Naive B cell (primary cell): ENCODE results near the gene NENF. TPM values are rescaled to one million over a fixed set of nuclear protein-coding genes. Genes with fewer than 3 reads are reported as not detected.
"Not testable (repeated sequence)": the region's sequence is repeated elsewhere in the genome, so short reads cannot be mapped to it uniquely, and the experiment has no call there.

Experiments
- ATAC-seq, 2 donors: fragments of 150-1000 bp; cut with Tn5 transposase; 2 replicates each; pipeline ENCODE4 v1.10.0; 2021; ENCODE audit warnings: low read depth in 2 of 2, mild to moderate bottlenecking in 2 of 2, moderate library complexity in 2 of 2
- DNase-seq: peaks from one replicate; pipeline ENCODE4 v3.0.0; 2022
- H3K27ac Mint-ChIP-seq, 6 donors: one replicate each; pipeline ENCODE4 v1.8.0; 2020 to 2022; ENCODE audit warnings: mild to moderate bottlenecking in 6 of 6, mixed read lengths in 6 of 6, moderate library complexity in 5 of 6, inconsistent platforms in 2 of 6
- H3K27me3 Mint-ChIP-seq, 3 donors: one replicate each; pipeline ENCODE4 v1.8.0; 2021 to 2022; ENCODE audit warnings: mixed read lengths in 3 of 3, mild to moderate bottlenecking in 1 of 3
- H3K36me3 Mint-ChIP-seq, 2 donors: one replicate each; pipeline ENCODE4 v1.8.0; 2020 to 2022; ENCODE audit warnings: mixed read lengths in 2 of 2, inconsistent platforms in 1 of 2, mild to moderate bottlenecking in 1 of 2
- H3K4me1 Mint-ChIP-seq, 3 donors: one replicate each; pipeline ENCODE4 v1.8.0; 2020 to 2022; ENCODE audit warnings: mixed read lengths in 3 of 3, inconsistent platforms in 1 of 3, mild to moderate bottlenecking in 1 of 3, moderate library complexity in 1 of 3
- H3K4me3 Mint-ChIP-seq, 8 donors: one replicate each; pipeline ENCODE4 v1.8.0; 2020 to 2022; ENCODE audit warnings: mild to moderate bottlenecking in 8 of 8, mixed read lengths in 8 of 8, moderate library complexity in 8 of 8, inconsistent platforms in 2 of 8
- H3K9me3 Mint-ChIP-seq, 7 donors: one replicate each; pipeline ENCODE4 v1.8.0; 2020 to 2022; ENCODE audit warnings: mixed read lengths in 7 of 7, mild to moderate bottlenecking in 5 of 7, inconsistent platforms in 2 of 7, moderate library complexity in 1 of 7
- polyA plus RNA-seq, 6 donors: library from polyadenylated mRNA; unstranded; fragments of 300-500 nt; fragmentation: Illumina TruSeq; gene quantifications; one replicate each; pipeline ENCODE4 v1.2.3, GENCODE V29; 2021; ENCODE audit warnings: low read depth in 6 of 6

NENF gene
- polyA plus RNA-seq: 10 to 100 TPM; 31.7 to 93.4 (median 64.3) TPM

DNA sequence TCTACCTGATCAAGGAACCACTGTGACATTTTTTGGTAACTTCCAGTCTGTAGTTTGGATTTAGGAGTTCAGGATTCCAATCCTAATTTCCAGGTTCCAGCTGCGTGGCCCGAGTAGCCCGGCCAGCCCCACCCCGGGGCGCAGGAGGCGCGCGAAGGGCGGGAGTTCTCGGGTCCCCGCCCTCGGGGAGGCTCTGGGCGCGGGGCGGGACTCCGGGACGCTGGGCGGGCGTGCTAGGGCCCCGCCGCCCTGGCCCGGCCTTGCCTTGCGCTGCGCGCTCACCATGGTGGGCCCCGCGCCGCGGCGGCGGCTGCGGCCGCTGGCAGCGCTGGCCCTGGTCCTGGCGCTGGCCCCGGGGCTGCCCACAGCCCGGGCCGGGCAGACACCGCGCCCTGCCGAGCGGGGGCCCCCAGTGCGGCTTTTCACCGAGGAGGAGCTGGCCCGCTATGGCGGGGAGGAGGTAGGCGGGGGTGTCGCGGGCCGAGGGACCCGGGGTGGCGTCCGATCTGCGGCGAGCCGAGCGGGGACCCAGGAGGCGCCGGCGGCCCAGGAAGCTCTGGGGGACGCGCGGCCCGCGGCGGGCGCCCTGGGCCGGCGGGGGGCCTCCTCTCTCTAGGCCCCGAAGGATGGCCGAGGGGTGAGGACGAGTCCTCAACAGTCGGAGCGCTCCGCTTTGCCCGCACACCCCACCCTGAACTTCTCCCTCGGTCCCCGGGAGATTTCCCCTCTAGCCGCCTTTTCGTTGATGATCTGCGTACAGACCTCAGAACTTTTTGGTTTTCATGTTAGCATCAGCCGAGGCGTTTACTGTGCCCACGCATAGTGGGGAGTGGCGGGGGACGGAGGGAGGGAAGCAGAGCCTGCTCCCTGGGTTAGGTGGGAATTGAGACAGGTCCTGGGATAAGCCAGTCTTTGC is at the start of gene NENF:
Gene NENF (plus strand): TSS at position 260 of the 916 bp plus-strand sequence. CDS start 24 bp downstream, at position 284.
- DNase-seq (peak; percentile 73), ATAC-seq (peak; percentile 99)
- Mint-ChIP-seq H3K9me3 (no peaks in the 10 kb centered on the region), H3K36me3 (no peaks in the 10 kb centered on the region), H3K4me3 (peak within 1 kb of the TSS; percentile 78 to 89 (median 82)), H3K4me1 (peaks cover 17 to 28% (median 24%) of the 10 kb centered on the region in 3 donors), H3K27ac (peak within 1 kb of the TSS in 5 of 6 donors; percentile 39 to 78 (median 69)), H3K27me3 (no peaks in the 10 kb centered on the region)

DNA sequence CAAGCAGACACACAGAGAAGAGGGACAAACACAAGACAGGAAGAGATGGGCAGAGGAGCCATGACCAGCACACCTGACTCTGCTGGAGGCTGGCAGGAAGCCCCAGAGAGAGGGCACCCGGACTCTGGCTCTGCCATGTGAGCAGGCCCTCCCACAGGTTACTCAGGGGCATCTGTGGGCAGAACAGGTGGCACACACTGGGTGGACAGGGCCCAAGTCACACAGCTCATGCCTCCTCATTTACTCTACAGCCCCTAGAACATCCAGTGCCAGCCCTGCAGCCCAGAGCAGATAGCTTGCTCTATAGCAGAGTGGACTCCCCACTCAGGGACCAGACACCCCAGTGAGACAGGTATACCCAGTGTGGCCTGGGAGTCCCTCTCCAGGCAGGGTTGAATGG is 46.7 kb upstream of the NENF start:
- no peaks in the 10 kb centered on the region for H3K27me3 Mint-ChIP-seq
- no peak for ATAC-seq
- H3K27ac Mint-ChIP-seq: peak overlapping the region in 4 of 6 donors; percentile 27 to 83 (median 57)

DNA sequence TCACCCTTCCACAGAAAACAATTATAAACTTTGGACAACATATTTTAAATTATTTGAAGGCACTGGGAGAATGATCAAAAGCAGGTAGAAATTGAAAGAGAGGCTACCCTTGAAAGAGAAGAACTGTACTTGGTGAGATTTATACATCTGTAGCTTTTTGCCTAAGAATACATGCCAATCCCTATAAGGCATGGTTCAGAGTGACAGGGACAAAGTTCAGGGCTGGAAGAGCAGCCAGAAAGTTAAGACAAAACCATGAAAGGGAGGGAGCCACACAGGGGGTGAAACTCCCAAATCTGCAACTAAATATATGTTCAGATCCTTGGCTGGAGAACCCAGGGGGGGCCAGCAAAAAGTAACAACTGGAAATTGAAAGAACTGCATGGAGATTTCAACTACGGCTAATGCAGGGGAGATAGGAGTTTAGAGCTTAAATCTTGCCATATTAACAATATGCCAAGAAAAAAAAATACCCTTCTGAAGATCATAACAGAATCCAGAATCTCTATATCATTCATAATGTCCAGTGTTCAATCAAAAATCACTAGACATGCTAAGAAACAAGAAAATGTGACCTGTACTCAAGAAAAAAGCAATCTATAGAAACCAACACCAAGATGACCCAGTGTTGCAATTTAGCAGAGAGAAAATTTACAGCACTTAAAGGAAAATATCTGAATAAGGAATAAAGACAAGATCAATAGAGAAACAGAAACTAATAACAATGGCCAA is 43.6 kb upstream of the NENF start:
- Mint-ChIP-seq H3K36me3 (peaks cover 31 to 67% of the 10 kb centered on the region in 2 donors), H3K27ac (no peak overlapping the region), H3K4me1 (peaks cover 15 to 28% (median 23%) of the 10 kb centered on the region in 3 donors), H3K9me3 (peaks cover 0 to 29% (median 13%) of the 10 kb centered on the region in 7 donors), H3K4me3 (no peak overlapping the region), H3K27me3 (no peaks in the 10 kb centered on the region)
- ATAC-seq (no peak), DNase-seq (no peak)

More for the DNA sequence above, 46.7 kb upstream of the NENF start:
- peaks cover 21 to 57% of the 10 kb centered on the region in 2 donors for H3K36me3 Mint-ChIP-seq
- no peak overlapping the region for H3K4me3 Mint-ChIP-seq
- peaks cover 0 to 15% (median 10%) of the 10 kb centered on the region in 7 donors for H3K9me3 Mint-ChIP-seq
- H3K4me1 Mint-ChIP-seq: peaks cover 8 to 21% (median 8%) of the 10 kb centered on the region in 3 donors
- DNase-seq: no peak

DNA sequence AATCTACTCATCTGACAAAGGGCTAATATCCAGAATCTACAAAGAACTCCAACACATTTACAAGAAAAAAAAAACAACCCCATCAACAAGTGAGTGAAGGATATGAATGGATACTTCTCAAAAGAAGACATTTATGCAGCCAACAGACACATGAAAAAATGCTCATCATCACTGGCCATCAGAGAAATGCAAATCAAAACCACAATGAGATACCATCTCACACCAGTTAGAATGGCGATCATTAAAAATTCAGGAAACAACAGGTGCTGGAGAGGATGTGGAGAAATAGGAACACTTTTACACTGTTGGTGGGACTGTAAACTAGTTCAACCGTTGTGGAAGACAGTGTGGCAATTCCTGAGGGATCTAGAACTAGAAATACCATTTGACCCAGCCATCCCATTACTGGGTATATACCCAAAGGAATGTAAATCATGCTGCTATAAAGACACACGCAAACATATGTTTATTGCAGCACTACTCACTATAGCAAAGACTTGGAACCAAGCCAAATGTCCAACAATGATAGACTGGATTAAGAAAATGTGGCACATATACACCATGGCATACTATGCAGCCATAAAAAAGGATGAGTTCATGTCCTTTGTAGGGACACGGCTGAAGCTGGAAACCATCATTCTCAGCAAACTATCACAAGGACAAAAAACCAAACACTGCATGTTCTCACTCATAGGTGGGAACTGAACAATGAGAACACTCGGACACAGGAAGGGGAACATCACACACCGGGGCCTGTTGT is 36.9 kb upstream of the NENF start:
- Mint-ChIP-seq H3K9me3 (peaks cover 4 to 43% (median 24%) of the 10 kb centered on the region in 7 donors), H3K36me3 (peaks cover 31 to 33% of the 10 kb centered on the region in 2 donors), H3K4me1 (peaks cover 14 to 22% (median 15%) of the 10 kb centered on the region in 3 donors)
- DNase-seq, H3K4me3 Mint-ChIP-seq, H3K27ac Mint-ChIP-seq, ATAC-seq, H3K27me3 Mint-ChIP-seq: not testable (repeated sequence)

DNA sequence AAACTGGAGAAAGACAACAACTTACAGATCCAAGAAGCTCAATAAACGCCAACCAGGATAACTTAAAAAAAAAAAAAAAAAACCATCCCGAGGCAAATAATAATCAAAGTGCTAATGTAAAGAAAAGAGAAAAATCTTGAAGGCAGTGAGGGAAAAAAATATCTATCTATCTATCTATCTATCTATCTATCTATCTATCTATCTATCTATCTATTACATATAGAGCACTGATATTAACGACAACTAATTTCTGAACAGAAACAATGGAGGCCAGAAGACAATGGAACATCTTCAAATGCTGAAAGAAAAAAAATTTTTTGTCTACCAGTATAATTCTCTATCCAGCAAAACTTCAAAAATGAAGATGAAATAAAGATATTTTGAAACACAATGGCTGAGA is 36.1 kb upstream of the NENF start:
- no peak for ATAC-seq
- Mint-ChIP-seq H3K4me3 (no peak overlapping the region), H3K27me3 (no peaks in the 10 kb centered on the region), H3K27ac (no peak overlapping the region), H3K4me1 (peaks cover 14 to 19% (median 15%) of the 10 kb centered on the region in 3 donors), H3K36me3 (peaks cover 27 to 29% of the 10 kb centered on the region in 2 donors), H3K9me3 (peaks cover 4 to 35% (median 20%) of the 10 kb centered on the region in 7 donors)
- no peak for DNase-seq

DNA sequence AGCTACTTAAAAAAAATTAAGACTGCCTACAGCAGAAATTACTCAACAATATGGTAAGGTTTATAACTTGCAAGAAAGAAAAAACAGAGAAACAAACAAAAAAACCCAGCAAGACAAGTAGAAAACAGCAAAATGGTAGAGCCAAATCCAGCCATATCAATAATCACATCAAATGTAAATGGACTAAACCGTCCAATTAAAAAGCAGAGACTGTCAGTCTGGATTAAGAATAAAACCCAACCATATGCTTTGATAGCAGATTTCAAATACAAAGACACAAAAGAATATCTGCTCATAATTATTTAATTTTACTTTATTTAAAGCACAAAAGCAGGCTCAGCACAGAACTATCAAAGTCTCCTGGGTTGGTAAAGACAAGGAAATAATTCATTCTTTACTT is 35.5 kb upstream of the NENF start:
- no peak overlapping the region for H3K27ac Mint-ChIP-seq
- peaks cover 4 to 32% (median 20%) of the 10 kb centered on the region in 7 donors for H3K9me3 Mint-ChIP-seq
- DNase-seq: no peak
- H3K4me3 Mint-ChIP-seq: no peak overlapping the region
- no peaks in the 10 kb centered on the region for H3K27me3 Mint-ChIP-seq
- H3K36me3 Mint-ChIP-seq: peaks cover 23 to 27% of the 10 kb centered on the region in 2 donors
- H3K4me1 Mint-ChIP-seq: peaks cover 14 to 16% (median 15%) of the 10 kb centered on the region in 3 donors
- no peak for ATAC-seq

DNA sequence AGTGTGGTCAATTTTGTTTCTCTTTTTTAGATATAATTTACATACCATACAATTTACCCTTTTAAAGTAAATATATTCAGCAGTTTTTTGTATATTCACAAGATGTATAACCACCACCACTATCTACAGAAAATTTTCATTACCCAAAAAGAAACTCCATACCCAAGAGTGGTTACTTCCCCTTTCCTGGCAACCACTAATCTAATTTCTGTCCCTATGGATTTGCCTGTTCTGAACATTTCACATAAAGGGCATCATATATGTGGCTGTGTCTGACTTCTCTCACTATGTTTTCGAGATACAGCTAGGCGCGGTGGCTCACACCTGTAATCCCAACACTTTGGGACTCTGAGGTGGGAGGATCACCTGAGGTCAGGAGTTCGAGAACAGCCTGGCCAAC is 31.7 kb upstream of the NENF start:
- Mint-ChIP-seq H3K9me3 (peaks cover 4 to 20% (median 12%) of the 10 kb centered on the region in 7 donors), H3K27me3 (no peaks in the 10 kb centered on the region), H3K27ac (no peak overlapping the region), H3K36me3 (peaks cover 32 to 36% of the 10 kb centered on the region in 2 donors), H3K4me3 (no peak overlapping the region), H3K4me1 (peaks cover 11 to 28% (median 13%) of the 10 kb centered on the region in 3 donors)
- DNase-seq: no peak
- ATAC-seq: no peak

DNA sequence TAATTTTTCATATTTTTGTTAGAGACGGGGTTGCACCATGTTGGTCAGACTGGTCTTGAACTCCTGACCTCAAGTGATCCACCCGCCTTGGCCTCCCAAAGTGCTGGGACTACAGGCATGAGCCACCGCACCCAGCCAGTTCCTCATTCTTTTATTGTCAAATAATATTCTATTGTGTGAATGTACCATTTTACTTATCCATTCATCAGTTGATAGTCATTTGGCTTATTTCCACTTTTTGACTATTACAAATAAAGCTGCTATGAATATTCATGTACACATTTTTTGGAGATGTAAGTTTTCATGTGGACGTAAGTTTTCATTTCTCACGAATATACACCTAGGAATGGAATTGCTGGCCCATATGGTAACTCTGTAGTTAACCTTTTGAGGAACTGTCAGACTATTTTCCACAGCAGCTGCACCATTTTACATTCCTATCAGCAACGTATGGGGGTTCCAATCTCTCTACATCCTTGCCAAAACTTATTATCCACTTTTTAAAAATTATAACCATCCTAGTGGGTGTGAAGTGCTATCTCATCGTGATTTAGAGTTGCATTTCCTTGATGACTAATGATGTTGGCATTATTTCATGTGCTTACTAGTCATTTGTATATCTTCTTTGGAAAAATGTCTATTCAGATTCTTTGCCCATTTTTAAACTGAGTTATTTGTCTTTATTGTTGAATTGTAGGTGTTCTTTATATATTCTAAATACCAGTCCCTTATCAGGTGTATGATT is 30.7 kb upstream of the NENF start:
- Mint-ChIP-seq H3K4me1 (peaks cover 11 to 28% (median 13%) of the 10 kb centered on the region in 3 donors), H3K9me3 (peaks cover 0 to 11% (median 4%) of the 10 kb centered on the region in 7 donors), H3K4me3 (no peak overlapping the region), H3K27me3 (no peaks in the 10 kb centered on the region), H3K27ac (peak overlapping the region in 2 of 6 donors; percentile 15 to 47), H3K36me3 (peaks cover 23 to 29% of the 10 kb centered on the region in 2 donors)
- ATAC-seq (no peak), DNase-seq (no peak)

DNA sequence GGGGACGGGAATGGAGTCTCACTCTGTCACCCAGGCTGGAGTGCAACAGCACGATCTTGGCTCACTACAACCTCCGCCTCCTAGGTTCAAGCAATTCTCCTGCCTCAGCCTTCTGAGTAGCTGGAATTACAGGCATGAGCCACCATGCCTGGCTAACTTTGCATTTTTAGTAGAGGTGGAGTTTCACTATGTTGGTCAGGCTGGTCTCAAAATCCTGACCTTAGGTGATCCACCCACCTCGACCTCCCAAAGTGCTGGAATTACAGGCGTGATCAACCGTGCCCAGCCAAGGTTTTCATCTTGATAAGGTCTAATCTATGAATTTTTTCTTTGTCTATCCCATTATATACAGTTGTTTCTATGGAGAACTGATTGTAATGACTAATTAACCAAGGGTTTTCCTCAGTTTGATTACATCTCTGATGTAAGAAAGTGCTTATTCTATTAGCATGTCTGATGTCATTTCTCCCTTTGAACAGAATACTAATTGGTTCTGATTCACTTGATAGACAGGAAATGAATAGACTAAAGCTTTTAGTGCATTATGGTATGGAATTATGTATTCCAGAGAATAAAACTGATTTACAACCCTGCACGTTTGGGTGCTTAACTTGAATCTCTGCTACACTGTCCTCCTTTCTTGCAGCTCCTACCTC is 29.9 kb upstream of the NENF start:
- Mint-ChIP-seq H3K27ac (peak overlapping the region in 2 of 6 donors; percentile 20 to 39), H3K4me3 (no peak overlapping the region), H3K27me3 (no peaks in the 10 kb centered on the region), H3K4me1 (peaks cover 11 to 28% (median 13%) of the 10 kb centered on the region in 3 donors), H3K36me3 (peaks cover 20 to 21% of the 10 kb centered on the region in 2 donors), H3K9me3 (peaks cover 0 to 4% (median 0%) of the 10 kb centered on the region in 7 donors)
- ATAC-seq (no peak), DNase-seq (no peak)

DNA sequence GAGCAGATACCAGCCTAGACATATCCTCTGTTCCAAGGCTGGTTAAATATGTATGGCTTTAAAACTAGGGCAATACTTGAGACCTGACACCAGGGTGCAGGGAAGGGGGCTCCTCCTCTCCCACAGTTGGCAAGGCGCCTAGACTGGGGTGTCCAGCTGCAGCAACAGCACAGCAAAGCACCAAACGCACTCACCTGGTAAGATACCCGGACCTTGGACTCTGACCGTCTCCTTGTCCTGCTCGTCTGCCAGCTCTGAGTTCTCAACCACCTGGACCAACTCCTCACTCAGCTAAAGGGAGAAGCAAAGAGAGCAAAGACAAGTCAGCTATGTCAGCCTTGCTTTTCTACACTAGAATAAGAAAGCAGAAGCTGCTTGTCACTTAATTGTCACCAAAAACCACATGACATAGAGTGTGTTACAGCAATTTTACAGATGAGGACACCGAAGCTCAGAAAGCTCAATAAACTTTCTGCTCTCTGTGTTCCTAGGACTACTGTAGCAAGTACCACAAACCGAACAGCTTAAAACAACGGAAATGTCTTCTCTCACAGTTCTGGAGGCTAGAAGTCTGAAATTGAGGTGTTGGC is 22.4 kb upstream of the NENF start:
- ATAC-seq (no peak), DNase-seq (no peak)
- peaks cover 22 to 51% (median 41%) of the 10 kb centered on the region in 3 donors for H3K4me1 Mint-ChIP-seq
- peak overlapping the region in 2 of 8 donors; percentile 10 to 94 for H3K4me3 Mint-ChIP-seq
- H3K9me3 Mint-ChIP-seq: peaks cover 0 to 3% (median 0%) of the 10 kb centered on the region in 7 donors
- no peaks in the 10 kb centered on the region for H3K27me3 Mint-ChIP-seq
- H3K36me3 Mint-ChIP-seq: peaks cover 12 to 26% of the 10 kb centered on the region in 2 donors
- no peak overlapping the region for H3K27ac Mint-ChIP-seq

DNA sequence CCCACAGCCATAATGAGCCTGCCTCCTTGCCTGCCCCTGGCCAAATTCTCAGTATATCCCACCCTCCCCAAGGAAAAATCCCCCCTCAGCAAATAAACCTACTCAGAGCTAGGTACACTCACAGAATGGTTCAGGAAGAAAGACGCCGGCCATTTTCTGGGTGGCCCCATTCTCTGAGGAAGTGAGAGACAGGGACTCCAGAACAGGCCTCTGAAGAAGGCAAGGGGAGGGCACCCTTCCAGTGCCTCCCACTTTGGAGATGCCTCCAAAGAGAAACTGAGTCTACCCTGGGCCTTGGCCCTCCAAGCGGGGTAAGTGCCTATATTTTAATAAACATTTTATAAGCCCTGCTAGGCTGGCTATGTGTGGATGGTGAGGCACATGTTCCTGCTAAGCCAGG is 20.3 kb upstream of the NENF start:
- peaks cover 0 to 3% (median 0%) of the 10 kb centered on the region in 7 donors for H3K9me3 Mint-ChIP-seq
- ATAC-seq (no peak), DNase-seq (no peak)
- peaks cover 10 to 26% of the 10 kb centered on the region in 2 donors for H3K36me3 Mint-ChIP-seq
- H3K4me3 Mint-ChIP-seq: peak overlapping the region in 5 of 8 donors; percentile 15 to 98 (median 77)
- peak overlapping the region in 2 of 6 donors; percentile 37 to 61 for H3K27ac Mint-ChIP-seq
- H3K27me3 Mint-ChIP-seq: no peaks in the 10 kb centered on the region
- H3K4me1 Mint-ChIP-seq: peaks cover 22 to 59% (median 48%) of the 10 kb centered on the region in 3 donors
